Stimulated activated CD4-positive, alpha-beta T cell treated with anti-CD3 and anti-CD28 coated beads, Interleukin-4, amount 100 ng/mL, for 1 hour (primary cell): ENCODE data around the gene PRR19.

Experiments used
- DNase-seq: peaks from one replicate; pipeline ENCODE4 v3.0.0-alpha.2; 2020

PRR19 gene

DNA sequence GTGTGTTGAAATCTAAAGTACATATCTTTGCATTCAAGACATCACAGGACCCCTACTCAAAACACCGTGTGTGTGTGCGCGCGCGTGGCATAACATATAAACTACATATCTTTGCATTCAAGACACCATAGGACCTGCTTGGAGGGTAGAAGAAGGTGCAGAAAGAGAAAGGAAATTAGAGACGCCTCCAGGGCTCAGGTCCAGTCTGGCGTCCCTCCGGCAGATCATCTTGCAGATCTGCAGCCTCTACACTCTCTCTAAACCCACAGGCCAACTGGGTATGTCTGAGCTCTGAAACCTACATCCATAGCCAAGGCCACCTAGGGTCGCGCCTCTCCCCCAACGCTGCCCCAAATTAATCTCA is 1.2 kb downstream of the PRR19 start:
- DNase-seq, result no peak

DNA sequence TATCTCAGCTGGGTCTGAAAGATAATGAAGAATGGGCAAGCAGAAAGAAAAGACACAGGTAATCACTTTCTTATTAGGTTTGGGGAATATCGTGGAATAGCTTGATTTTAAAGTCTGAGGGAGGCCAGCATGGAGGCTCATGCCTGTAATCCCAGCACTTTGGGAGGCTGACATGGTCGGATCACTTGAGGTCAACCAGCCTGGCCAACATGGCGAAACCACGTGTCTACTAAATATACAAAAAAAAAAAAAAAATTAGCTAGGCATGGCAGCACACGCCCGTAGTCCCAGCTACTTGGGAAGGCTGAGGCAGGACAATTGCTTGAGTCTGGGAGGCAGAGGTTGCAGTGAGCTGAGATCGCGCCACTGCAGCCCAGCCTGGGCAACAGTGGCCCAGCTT is 1.9 kb downstream of the PRR19 start:
- DNase-seq, result no peak

DNA sequence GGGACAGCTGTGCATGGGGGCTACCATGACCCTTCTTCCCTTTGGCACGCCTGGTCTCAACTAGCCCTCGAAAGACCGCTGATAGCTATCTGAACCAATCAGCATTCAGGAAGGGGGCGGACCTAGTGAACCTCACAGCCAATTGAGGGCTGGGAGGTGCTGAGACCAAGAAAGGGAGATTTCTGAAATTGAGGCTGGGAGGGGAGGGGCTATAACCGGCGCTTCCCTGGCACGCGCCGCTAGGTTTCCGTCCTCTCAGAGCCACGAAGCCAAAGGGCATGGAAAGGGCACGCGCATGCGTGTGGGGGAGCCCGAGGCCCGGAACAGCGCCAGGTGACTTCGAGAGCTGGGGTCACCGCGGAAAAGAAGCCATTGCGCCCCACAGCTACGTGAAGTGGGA is 4.7 kb downstream of the PRR19 start:
- no peak for DNase-seq

DNA sequence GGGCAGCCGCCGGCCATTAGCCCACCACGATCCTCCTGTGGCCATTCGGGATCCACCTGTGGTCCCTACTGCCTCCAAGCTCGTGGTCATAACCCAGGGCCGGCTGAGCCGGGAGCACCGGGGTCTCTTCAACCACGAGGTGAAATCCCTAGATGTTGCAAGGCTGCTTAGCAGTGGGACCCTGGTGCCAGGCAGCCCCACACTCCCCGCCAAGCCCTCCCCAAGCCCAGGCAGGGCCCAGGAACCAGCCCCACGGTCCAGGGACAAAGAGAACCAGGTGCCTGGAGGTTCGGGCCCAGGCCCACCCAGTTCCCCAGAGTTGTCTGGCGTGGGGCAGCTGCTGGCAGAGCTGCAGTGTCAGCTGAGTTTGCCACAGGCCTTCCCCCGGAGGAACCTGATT is 7.8 kb downstream of the PRR19 start:
- no peak for DNase-seq

DNA sequence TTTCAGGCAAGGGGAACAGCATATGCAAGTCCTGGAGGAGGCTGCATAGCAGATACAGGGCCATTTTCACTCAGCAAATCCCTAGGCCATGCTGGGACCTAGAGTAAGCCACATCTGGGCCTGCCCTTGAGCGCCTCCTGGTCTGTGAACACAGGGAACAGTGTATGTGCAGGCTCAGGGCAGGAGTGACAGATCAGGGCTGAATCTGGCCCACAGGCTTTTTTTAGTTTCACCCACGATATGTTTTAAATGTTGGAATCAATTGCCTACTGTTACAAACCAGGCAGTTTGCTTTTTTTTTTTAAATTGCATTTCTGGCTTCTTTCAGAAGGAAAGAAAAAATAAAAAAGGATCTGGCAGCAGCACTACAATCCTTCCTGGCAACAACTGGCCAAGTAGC is 9.7 kb downstream of the PRR19 start:
- no peak for DNase-seq

DNA sequence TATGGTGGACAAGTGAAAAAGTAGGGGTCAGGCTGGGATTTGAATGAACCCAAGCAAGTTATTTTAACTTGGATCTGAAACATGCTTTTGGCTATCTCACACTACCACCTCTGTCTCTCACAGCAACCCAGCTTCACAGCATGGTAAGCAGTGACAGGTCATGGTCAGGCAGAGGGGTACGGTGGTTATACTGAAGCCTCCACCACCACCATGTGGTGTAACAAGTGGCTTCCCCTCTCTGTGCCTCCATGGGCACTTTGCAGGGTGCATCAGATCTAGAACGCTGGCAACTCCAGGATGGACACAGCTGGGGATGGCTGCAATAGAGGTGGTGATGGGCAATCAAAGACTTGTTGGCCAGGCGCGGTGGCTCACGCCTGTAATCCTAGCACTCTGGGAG is 10.4 kb downstream of the PRR19 start:
- no peak for DNase-seq

DNA sequence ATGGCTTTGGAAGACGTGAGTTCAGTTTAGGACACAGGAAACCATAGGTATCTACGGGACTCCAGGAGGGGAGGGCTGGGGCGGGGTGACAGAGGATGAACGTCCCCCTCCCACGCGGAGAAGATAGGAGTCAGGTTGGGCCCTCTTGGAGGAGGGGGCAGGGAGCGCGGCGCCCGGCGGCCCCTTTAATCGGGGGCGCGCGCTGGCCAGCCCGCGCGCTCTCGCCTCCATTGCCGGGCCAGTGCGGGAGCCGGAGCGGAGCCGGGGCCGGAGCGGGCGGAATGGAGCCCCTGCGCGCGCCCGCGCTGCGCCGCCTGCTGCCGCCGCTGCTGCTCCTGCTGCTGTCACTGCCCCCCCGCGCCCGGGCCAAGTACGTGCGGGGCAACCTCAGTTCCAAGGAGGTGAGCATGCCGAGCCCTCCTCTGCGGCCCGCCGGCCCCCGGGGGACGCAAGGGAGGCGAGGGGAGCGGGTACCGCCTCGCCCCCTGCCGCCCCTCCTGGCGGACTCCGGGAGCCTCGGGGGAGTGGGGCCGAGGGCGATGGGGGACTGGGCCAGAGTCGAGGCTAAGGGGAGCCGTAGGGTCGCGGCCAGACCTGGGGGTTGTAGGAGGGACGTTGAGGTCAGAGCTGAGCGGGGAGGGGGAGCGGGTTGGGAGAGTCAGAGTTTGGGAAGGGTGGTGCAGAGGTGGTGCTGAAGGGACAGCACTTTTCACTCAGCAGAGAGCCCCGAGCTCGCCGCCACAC is 11.3 kb downstream of the PRR19 start, which contains the start of gene TMEM145:
Gene TMEM145 (plus strand): TSS at position 214 of the 744 bp plus-strand sequence. CDS start 68 bp downstream, at position 282.
- DNase-seq, result peak; percentile 51

DNA sequence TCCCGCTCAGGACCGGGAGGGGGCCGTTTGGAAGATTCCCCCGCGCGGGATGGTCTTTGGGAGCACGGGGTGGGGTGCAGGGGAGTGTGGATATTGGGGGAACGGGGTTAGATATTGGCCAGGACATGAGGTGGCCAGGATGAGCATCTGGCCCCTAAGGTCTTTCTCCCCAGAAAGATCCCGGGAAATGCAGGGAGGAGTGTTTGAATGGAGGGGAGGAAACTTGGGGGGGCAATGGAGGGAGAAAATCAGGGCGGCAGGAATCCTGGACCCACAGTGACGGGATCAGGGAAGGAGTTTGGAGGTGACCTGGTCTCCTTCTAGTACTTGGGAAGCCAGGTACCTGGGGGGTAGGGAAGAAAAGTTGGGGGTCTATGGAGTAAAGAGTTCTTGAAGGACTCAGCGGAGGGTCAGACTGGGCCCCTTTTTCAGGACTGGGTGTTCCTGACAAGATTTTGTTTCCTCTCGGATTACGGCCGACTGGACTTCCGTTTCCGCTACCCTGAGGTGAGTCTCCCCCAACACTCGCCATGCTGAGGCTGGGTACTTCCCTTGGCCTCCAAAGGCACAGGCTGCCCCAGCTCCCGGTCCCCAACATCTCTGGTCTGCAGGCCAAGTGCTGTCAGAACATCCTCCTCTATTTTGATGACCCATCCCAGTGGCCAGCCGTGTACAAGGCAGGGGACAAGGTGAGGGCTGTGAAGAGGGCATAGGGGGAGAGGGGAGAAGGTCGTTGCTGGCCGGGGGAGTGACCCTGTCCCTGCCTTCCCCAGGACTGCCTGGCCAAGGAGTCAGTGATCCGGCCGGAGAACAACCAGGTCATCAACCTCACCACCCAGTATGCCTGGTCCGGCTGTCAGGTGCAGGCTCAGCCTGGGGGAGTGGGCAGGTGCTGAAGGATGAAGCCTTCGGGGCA is 12.2 kb downstream of the PRR19 start:
- DNase-seq, result no peak

DNA sequence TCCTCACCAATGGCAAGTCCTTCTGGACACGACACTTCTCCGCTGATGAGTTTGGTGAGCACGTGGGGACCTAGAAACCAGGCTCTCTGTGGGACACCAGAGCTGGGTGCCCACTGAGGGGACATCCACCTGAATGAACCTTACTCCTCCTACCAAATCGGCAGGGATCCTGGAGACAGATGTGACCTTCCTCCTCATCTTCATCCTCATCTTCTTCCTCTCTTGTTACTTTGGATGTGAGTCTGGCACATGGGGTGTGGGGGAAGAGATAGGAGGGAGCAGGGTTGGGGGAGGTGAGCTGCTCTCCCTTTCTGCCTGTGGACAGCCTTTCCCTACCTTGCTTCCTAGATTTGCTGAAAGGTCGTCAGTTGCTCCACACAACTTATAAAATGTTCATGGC is 13.1 kb downstream of the PRR19 start:
- no peak for DNase-seq

DNA sequence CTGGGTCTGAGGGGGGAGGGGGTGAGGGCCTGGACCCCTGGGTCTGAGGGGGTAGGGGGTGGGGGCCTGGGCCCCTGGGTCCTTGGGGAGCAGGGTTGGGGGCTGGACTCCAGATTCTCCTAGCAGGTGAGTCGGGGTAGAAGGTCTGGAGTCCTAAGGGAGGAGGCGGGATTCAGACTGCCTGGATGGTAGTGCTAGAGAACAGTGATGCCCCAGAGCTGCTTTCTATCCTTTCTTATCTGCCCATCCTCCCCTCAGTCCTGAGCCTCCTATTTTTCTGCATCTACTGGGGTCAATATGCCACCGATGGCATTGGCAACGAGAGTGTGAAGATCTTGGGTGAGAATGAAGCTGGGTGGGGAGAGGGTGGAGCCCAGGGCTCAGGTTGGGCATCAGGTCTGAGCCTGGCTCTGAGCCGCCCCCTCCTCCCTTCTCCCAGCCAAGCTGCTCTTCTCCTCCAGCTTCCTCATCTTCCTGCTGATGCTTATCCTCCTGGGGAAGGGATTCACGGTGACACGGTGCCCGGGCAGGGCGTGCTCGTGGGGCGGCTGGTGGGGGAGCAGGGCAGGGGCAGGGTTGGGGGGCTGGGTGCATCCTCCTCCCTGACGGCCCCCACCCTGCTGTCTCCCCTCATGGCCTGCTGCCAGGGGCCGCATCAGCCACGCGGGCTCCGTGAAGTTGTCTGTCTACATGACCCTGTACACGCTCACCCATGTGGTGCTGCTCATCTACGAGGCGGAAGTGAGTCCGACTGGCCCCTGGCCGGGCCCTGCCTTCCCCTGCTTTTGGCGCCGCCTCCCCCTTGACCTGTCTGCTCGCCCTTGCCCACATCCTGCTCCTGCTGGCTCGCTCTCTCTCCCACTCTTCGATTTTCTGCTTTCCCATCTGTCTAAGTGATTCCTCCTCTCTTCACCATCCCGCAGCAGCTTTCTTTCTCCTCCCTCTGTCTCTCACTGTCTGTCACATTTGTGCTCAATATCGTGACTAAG is 14.6 kb downstream of the PRR19 start:
- DNase-seq, result no peak

DNA sequence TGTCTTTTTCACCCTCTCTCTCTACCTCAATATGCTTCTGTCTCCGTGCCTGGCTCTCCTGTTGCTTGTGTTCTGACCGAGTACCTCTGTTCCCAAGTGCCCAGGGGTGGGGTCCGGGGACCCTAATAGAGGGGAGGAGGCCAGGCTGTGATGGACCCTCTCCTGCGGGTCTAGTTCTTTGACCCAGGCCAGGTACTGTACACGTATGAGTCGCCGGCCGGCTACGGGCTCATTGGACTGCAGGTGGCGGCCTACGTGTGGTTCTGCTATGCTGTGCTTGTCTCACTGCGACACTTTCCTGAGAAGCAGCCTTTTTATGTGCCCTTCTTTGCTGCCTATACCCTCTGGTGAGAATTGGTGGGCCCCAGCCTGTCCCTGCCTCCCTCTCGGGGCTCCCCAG is 15.6 kb downstream of the PRR19 start:
- DNase-seq, result no peak

DNA sequence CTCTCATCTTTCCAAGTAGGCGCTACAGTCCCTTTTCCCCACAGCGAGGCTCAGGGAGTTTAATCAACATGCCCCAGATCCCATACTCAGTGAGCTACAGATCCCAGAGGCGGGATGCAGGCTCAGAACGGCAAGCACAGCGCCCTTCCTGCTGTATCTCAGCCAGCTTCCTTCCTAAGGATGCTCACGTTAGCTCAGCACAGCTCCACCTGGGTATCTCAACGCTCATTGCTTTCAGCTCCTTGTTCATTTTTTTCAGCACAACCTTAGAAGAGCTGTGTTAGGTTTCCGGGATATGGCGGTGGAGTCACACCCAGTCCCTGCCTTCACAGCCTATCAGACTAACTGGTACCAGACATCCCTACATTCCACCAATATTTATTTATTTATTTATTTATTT is 20.4 kb downstream of the PRR19 start:
- DNase-seq, result no peak

DNA sequence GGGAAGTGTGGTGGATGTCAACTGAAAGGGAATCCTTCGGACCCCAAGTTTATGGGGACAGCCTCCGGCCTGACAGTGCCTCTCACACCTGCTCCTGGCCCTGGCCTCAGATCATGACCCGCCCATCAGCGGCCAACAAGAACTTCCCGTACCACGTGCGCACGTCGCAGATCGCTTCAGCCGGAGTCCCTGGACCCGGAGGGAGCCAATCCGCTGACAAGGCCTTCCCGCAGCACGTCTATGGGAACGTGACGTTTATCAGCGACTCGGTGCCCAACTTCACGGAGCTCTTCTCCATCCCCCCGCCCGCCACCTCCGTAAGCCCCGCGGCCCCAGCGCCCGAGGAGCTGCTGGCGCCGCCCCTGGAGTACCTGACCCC is 21.5 kb downstream of the PRR19 start:
- DNase-seq, result no peak

DNA sequence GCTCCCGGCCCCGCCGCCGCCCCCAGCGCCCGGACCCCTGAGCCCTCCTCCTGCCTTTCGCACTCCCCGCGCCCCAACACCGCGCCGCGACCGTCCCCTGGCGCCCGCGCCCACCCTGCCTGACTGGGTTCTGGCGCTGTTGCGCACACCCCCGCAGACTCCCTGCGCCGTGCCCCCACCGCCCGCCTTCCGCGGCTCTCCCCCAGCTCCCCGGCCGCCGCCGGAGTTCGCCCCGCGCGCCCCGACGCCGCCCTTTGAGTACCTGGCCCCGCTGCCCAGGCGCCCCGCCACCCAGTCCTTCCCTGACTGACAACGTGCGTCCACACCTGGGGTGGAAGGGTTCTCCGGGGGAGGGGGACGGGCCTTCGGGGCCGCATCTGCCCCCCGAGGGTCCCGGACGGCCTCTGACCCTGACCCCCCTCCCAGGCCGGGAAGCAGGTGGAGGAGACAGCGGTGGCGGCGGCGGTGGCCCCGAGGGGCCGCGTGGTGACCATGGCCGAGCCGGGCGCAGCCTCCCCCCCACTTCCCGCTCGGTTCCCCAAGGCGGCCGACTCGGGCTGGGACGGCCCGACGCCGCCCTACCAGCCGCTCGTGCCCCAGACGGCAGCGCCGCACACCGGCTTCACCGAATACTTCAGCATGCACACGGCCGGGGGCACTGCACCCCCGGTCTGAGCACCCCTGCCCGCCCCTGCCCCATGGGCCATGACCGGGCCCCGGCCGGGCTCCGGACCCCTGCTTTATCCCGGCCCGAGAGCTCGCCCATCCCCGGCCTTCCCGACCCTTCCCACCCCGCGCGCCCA is 22.1 kb downstream of the PRR19 start:
- peak; percentile 23 for DNase-seq

DNA sequence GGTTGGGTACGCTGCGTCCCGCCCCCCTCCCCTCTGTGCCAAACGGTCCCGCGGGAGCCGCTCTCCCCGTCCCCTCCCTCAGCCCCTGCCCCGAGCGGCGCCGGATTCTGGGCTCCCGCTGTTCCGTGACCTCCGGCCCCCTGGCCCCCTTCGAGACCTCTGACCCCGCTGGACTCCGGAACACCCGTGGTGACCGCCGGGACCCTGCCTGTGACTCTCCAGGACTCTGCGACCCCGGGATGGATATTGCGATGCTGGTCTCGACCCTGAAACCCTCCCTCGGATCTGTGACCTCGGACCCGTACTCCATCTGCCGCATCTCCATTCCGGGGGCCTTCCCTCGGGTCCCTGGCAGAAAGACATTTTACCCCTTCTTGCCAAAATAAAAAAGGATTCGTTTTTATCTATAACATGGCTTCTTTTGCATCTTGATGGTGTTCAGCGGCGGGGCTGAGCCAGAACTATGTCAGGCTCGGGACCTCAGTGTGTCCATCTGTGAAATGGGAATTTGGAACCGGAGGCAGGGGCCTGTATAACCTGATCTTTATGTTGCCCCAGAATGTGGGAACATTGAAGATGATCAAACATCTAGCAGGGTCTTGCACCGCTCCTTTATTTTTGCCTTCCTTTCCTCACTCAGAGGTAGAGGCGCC is 22.8 kb downstream of the PRR19 start:
- no peak for DNase-seq

DNA sequence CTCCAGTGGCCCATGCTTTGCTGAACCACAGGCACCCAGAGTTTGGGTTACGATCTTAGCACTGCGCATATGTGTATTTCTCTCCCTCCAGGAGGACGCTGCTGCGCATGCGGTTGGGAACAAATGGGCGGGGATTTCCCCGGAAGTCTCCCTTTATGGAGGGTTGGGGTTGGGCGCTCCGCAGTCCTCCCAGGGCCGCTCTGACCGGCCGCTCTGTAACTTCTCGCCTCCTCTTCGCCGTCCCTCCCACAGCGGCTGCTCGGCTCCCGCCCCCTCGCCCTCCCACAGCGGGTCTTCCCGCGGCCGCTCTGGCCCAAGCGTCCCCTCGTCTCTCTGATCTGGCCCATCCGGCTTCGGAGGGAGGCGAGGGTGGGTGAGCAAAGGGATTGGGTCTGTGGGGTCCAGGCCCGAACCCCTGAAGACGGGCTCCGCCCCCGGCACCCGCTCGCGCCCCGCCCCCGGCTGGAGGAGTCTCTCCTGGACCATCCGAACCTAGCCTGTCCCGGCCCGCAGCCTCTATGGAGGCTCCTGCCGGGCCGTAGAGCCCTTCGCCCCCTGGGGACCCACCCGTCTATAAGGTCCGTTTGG is 23.5 kb downstream of the PRR19 start, which contains the start of gene MEGF8:
Gene MEGF8 (plus strand): TSS at position 328 of the 588 bp plus-strand sequence. CDS start 609 bp downstream, outside the sequence.
- DNase-seq, result peak; percentile 98

DNA sequence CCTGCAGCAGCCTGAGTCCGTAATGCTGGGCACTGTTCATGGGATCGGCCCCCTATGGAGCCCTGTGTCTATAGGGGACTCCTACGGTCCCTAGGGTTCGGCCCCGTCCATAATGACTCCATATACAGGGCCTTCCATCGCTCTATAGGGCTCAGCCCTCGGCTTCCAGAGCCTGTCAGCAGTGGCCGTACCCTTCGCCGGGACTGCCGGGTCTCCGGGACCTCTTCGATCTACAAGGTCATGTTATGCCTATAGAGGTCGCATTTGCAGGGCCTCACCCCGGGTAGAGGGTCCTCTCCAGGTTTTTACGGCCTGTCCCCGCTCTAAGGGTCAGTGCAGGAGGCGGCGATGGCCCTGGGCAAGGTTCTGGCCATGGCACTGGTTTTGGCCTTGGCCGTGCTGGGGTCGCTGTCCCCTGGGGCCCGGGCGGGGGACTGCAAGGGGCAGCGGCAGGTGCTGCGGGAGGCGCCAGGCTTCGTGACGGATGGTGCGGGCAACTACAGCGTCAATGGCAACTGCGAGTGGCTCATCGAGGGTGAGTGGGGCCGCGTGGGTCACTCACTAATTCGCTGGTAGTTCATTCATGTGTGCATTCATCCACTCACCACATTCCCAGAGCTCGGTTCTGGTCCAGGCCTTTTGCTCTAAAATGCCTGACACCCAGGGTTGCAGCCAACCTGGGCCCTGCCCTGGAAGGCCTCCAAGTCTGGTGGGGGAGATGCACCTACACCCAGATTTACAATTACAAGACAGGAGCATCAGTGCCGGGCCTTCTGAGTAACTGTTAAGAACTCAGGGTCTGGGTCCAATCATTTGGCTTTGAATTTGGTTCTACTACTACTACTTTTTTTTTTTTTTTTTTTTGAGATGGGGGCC is 24.2 kb downstream of the PRR19 start:
- DNase-seq, result peak; percentile 26

DNA sequence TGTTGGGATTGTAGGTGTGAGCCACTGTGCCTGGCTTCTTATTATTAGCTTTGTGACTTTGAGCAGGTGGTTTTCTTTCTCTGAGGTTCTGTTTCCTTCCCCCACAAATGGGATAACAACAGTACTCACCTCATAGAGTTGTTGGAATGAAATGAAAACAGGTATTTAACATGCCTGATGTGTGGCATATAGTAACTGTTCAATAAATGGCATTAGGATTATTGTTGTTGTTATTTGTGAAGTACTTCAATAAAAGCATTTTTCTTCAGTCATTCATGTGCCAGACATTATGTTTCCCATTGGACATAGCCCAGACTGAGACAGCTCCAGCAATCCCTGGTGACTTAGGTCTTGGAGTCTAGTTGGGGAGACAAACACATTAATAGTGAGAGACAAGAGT is 25.0 kb downstream of the PRR19 start:
- no peak for DNase-seq

DNA sequence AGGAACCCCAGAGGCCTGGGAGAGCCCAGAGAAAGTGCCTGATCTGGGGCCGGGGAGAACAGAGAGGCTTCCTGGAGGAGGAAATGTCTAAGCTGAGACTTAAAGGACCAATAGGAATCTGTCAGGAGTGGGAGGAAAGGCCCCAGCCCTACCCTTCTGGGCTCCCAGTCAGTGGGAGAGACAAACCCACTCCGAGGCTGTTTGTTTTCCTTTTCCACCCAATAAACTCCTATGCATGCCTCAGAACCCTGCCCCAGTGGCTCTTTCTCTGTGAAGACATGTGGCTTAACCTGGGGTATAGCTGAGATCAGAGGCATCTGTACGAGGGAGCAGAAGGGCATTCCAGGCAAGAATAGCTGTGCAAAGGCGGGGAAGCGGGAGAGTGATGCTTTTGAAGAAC is 25.4 kb downstream of the PRR19 start:
- DNase-seq, result no peak

DNA sequence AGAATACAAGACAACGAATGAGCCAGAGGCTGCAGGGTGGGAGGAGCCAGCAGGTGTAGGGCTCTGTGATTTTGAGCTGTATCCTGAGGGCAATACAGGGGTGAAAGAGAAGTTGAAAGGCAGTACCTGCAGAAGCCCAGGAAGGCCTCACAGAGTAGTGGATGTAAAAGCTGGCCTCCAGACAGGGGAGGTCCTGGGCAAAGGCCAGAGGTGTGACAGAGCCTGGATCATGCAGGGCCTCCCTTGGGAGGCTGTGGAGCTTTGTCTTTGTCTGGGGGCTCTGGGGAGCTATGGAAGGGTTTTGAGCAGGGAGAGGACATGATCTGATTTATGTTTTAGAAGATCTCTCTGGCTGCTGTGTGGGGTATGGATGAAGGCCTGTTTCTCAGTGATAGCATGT is 26.2 kb downstream of the PRR19 start:
- no peak for DNase-seq
